Measurements from ENCODE around the gene XPR1. TPM values are rescaled to one million over a fixed set of nuclear protein-coding genes. Genes with fewer than 3 reads are reported as not detected.

The XPR1 gene
- total RNA-seq, 4 donors from 2014 or later, result 29.4 to 42.2 (median 33.7) TPM

DNA sequence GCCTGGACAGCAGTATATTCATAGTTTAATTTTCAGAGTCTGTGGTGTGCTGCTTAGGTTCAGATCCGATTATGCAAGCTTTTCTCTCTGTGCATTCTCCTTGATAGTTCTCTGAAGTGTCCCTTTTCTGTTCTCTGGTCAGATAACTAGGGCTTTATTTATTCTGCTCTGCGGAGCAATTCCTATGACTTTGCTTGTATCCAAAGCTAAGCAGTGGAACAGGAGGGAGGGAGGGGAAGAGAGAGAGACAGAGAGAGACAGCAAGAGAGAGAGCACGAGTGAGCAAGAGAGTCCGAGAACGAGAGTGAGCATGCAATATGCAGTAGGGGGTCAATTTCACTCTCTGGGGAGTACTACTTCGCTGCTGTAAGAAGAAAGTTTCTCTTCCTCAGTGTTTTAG, 113.3 kb downstream of the XPR1 start:
- no peaks in the 10 kb centered on the region for H3K4me1 ChIP-seq
- TF ChIP-seq POLR2A (IDR thresholded peaks at IDR 0.05) (no peak), CTCF (IDR thresholded peaks at IDR 0.05) (no peak)
- WGBS, 2 donors, result 71 to 73% methylated on average over 6 of the region's 6 CpGs

DNA sequence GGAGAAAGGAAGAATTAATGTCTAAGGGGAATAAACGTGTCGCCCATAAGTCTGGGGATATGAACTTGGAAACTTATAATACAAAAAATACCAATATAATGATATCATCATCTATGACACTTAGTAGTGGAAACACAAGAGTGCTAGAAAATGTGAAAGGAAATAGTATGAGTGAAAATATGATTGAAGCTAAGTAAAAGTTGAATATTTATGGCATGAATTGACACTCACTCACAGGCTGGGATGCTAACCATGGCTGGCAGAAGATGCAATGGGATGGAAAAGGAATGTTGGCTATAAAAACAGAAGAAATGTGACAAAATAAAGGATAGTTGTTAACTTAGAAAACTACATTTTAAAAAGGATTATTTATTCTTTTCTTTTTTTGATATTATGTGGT, 120.1 kb downstream of the XPR1 start:
- no peaks in the 10 kb centered on the region for H3K36me3 ChIP-seq
- intact Hi-C loops (cut with DNase I), result no loop called here
- H3K27ac ChIP-seq, result no peak overlapping the region
- no peaks in the 10 kb centered on the region for H3K9me3 ChIP-seq
- H3K4me1 ChIP-seq, result no peaks in the 10 kb centered on the region
- no peak for DNase-seq
- H3K4me3 ChIP-seq (replicated peaks in 1 of 3), result no peak overlapping the region
- 91 to 95% methylated on average over 2 of the region's 2 CpGs for WGBS, 2 donors
- TF ChIP-seq CTCF (IDR thresholded peaks at IDR 0.05) (no peak), POLR2A (IDR thresholded peaks at IDR 0.05) (no peak)
- H3K27me3 ChIP-seq, result no peaks in the 10 kb centered on the region

More for the DNA sequence above, 113.3 kb downstream of the XPR1 start:
- H3K9me3 ChIP-seq, result no peaks in the 10 kb centered on the region
- intact Hi-C loops (cut with DNase I), result no loop called here
- no peak overlapping the region for H3K4me3 ChIP-seq (replicated peaks in 1 of 3)
- no peaks in the 10 kb centered on the region for H3K36me3 ChIP-seq
- no peak for DNase-seq
- H3K27me3 ChIP-seq, result no peaks in the 10 kb centered on the region
- no peak overlapping the region for H3K27ac ChIP-seq

DNA sequence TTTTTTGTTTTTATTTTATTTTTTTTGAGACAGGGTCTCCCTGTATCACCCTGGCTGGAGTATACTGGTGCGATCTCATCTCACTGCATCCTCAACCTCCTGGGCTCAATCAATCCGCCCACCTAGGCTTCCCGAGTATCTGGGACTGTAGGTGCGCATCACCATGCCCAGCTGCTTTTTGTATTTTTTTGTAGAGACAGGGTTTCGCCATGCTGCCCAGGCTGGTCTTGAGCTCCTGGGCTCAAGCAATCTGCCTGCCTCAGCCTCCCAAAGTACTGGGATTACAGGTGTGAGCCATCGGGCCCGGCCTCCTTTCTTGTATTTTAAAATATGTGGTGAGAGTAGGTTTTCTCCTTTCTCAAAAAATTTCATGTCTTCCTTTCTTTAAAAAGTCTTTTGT, 122.6 kb downstream of the XPR1 start:
- DNase-seq, result no peak
- no peak overlapping the region for H3K27ac ChIP-seq
- no peaks in the 10 kb centered on the region for H3K4me1 ChIP-seq
- WGBS, 2 donors, result 98 to 99% methylated on average over 7 of the region's 7 CpGs
- H3K9me3 ChIP-seq, result no peaks in the 10 kb centered on the region
- intact Hi-C loops (cut with DNase I), result no loop called here
- H3K27me3 ChIP-seq, result no peaks in the 10 kb centered on the region
- H3K4me3 ChIP-seq (replicated peaks in 1 of 3), result no peak overlapping the region
- H3K36me3 ChIP-seq, result no peaks in the 10 kb centered on the region
- TF ChIP-seq CTCF (IDR thresholded peaks at IDR 0.05) (no peak), POLR2A (IDR thresholded peaks at IDR 0.05) (no peak)

DNA sequence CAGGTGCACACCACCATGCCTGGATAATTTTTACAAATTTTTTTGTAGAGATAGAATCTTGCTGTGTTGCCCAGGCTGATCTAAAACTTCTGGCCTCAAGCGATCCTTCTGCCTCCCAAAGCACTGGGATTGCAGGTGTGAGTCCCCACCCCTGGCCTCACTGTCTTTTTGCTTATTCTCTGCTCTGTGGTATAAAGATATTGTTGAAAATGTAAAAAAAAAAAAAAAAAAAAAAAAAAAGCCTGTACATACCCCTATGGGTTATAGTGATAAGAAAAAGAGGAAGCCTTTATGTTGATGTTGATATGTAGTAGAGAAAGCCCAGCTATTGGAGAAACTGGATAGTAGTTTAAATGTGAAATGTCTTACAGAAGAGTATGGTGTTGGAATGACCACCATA, 125.8 kb downstream of the XPR1 start:
- WGBS, 2 donors, result 100% methylated on average over 1 of the region's 1 CpG
- TF ChIP-seq CTCF (IDR thresholded peaks at IDR 0.05) (no peak), POLR2A (IDR thresholded peaks at IDR 0.05) (no peak)
- H3K9me3 ChIP-seq, result no peaks in the 10 kb centered on the region
- no peaks in the 10 kb centered on the region for H3K4me1 ChIP-seq
- H3K27ac ChIP-seq, result no peak overlapping the region
- no peak for DNase-seq
- H3K36me3 ChIP-seq, result no peaks in the 10 kb centered on the region
- intact Hi-C loops (cut with DNase I), result no loop called here
- no peaks in the 10 kb centered on the region for H3K27me3 ChIP-seq
- no peak overlapping the region for H3K4me3 ChIP-seq (replicated peaks in 1 of 3)

DNA sequence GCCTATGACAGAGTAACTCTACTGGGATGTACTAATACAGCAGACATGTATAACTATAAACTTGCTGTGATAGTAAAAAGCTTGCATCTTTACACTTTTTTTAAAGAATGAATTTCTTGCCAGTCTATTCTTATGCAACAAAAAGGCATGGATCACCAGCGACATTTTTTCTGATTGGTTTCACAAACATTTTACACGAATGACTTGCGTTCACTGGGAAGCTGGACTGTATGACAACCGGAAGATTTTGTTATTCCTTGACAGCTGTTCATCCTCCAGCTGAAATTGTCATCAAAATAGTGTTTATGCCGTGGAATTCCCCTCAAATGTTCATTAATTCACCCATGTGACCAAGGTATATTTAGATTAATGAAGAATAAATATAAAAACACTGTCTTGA, 131.0 kb downstream of the XPR1 start:
- WGBS, 2 donors, result 92 to 95% methylated on average over 5 of the region's 5 CpGs
- H3K4me1 ChIP-seq, result peaks cover 3 to 4% of the 10 kb centered on the region in 2 donors
- no peaks in the 10 kb centered on the region for H3K36me3 ChIP-seq
- no peak overlapping the region for H3K27ac ChIP-seq
- intact Hi-C loops (cut with DNase I), result no loop called here
- DNase-seq, result no peak
- no peaks in the 10 kb centered on the region for H3K9me3 ChIP-seq
- no peak overlapping the region for H3K4me3 ChIP-seq (replicated peaks in 1 of 3)
- no peaks in the 10 kb centered on the region for H3K27me3 ChIP-seq
- TF ChIP-seq CTCF (IDR thresholded peaks at IDR 0.05) (no peak), POLR2A (IDR thresholded peaks at IDR 0.05) (no peak)
